ENCODE data around the gene CSH1.

CSH1 gene

DNA sequence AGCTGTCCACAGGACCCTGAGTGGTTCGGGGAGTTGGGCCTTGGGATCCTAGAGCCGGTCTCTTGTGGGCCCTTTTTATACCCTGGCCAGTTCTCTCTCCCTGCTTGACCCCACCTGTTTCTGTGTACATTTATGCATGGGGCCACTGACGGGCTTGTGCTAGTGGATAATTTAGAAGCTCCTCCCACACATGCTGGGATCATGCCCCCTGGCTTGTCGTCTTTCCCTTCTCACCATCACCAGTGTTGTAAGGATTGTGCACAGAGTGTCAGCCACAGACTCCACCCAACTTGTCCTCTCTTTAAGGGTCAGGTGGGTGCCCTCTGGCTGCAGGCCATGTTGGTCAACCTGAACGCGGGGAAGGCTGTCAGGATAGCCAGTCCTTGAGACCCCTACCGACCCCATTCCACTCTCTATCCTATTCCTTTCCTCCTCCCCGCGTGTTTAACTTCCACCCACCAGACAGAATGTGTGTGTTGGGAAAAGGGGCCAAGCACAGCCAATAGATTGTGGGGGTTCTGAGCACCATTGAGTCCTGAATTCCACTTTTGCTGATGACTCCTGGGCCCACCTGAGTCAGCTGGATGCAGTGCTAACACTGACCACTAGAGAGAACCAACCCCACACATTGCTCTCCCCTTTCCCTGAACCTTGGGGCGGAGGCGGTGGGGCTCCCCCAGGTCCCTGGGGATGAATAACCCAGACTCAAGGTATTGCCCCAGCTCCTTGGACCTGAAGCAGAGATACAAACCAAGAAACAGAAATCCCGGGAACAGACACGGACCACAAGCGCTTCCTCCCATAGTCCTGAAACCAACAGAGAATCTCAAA, at the start of gene CSH1:
Gene CSH1 (minus strand): TSS at position 51 of the 831 bp plus-strand sequence. CDS start 63 bp downstream, outside the sequence.
- DNase-seq, result peak; percentile 55

DNA sequence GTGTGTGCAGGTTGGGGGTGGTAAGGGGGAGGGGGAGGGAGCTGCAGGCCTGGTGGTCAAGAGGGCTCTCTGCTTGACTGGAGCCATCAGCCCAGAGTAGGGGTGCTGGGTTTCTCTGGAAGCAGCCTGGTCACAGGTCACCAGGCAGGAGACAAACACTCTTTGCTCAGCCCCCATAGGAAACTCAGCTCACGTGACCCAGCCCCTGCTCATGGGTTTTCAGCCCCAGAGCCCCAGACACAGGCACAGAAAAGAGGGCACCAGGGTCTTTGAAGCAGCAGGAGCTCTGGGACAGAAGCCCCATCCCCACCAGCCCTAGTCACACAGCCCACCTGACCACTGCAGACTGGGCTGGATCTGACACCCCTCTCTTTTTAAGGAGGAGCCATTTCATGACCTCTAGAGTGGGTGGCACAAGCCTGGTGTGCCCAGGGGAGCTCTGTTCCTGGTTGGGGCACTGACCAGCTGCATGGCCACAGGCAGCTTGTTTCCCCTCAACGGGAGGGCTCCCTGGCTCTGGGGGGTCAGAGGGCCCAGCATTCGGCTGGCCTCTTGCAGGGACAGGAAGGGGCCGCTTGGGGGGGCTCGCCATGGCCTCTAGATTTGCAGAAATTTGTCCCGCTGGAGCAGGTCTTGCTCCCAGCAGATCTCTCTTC, 49.5 kb upstream of the CSH1 start:
- no peak for DNase-seq

DNA sequence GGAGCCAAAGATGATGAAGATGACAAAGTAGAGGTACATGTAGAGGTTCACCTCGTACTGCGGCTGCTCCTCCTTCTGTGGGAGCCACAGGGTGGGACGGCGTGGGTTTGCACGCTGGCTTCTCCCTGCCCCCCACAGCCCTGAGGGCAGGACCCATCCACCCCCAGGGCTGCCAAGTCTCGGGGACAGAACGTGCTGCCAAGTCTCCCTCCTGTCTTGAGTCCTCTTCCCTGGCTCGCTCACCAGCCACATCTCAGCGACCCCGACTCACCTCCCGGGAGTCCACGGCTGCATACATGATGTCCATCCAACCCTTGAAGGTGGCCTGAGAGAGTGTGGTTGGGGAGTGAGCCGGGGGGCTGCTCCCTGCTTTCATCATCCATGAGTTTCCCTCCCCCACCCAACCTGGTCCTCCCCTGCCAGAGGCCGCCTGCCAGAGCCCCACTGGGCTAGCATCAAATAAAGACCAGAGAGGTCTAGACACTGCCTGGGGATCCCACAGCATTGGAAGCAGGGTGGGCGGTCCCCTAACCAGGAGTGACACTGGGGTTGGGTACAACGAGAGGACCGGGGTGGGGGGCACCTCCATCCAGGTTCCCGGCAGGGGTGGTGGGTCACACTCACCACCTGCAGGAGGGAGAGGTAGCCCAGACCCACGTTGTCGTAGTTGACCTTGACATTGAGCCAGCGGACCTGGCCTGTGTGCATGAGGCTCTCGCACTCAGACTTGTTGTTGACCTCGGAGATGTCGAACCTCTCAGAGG, 48.5 kb upstream of the CSH1 start:
- DNase-seq, result no peak

GRCh38 chr17:63943745-63944144, 47.4 kb upstream of the CSH1 start:
- DNase-seq, result no peak

DNA sequence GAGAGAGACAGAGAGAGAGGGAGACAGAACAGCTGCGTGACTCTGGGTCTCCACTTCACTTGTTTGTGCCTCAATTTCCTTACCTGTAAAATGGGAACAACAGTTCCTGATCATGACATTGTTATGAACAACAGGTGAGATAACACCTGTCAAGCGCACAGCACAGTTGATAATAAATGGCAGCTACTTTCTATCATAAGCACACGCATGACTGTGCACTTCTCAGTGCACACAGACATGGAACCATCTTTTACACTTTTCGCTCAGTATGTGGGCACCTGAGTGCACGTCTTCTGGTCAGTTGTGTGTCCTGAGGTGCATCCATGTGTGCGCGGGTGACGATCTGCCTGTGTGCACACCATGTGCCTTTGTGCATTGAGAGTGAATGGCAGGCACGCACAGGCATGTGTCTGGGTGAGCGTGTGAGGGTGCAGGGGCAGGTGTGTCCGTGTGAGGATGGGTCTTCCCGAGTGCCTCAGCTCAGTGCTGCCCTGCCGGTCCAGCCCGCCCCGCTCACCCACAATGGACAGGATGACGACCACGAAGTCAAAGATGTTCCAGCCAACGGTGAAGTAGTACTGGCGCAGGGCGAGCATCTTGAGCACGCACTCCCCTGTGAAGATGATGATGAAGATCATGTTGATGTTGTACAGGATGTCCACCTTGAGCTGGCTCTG, 46.1 kb upstream of the CSH1 start:
- no peak for DNase-seq

DNA sequence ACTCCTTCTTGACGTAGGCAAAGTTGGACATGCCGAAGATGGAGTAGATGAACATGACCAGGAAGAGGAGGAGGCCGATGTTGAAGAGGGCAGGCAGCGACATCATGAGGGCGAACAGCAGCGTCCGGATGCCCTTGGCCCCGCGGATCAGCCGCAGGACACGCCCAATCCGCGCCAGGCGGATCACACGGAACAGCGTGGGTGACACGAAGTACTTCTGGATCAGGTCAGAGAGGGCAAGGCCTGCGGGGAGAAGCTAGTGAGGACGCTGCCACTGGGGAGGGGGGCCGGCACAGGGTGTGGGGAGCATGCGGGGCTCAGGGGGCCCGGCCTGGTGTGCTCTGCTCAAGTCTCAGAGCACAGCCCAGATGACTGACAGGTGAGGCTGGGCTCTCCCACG, 45.4 kb upstream of the CSH1 start:
- DNase-seq, result no peak

GRCh38 chr17:63941162-63941561, 44.8 kb upstream of the CSH1 start:
- no peak for DNase-seq

GRCh38 chr17:63940584-63940983, 44.2 kb upstream of the CSH1 start:
- no peak for DNase-seq

GRCh38 chr17:63939884-63940283, 43.5 kb upstream of the CSH1 start:
- no peak for DNase-seq

DNA sequence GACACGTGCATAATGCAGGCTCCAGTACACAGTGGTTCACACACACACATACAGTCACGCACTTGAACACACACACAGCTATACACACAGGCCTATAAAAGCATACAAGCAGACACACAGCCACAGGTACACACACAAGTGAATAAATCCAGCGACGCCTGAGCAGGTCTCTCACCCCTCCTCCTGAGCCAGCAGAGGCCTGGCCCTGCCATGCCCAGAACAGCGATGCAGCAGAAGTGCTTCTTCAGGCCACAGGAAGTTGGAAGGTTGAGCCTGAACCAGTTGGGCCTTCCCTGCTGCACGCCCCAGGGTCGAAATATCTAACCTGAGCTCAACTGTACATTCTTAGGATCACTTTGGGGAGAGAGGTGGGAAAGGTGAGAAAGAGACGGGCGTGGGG, 43.0 kb upstream of the CSH1 start:
- DNase-seq, result no peak

GRCh38 chr17:63937920-63938319, 41.5 kb upstream of the CSH1 start:
- no peak for DNase-seq

GRCh38 chr17:63937319-63937718, 40.9 kb upstream of the CSH1 start:
- DNase-seq, result no peak

DNA sequence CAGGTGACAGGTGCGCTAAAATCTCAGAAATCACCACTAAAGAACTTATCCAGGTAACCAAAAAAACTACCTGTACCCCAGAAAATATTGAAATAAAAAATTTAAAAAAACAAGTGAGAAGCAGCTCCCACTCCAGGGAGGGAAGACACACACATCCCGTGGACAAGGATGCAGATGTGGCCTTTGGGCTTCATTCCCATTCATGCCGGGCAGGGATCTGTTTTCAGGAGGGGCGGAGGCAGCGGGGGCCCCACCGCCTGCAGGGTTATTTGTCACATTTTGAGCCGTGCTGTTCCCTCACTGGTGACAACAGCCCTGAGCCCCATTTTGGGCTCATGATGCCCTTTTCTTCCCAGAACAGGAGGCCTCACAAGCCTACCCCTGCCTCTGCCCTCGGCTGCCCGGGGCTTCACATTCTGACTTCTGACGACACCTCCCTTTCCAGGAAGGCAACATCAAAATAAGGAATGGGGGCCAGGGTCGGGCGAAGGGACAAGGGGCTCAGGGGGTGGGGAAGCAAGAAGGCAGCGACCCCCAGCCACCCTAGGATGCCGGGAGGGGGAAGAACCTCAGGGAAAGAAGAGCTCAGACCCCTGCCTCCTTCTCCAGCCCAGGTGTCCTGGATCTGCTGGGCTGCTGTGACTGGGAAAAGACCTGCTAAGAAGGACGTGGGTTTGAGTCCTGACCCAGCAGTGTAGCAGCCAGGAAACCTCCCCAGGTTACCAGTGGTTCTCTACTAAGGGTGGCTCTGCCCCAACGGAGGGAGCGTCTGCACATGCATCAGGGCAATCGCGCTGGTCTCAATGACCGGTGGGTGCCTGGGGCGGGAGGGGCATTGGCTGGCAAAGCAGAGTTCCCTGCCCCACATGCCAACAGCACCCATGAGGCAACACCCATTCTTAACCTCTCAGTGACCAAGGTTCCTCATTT, 38.1 kb upstream of the CSH1 start:
- no peak for DNase-seq

DNA sequence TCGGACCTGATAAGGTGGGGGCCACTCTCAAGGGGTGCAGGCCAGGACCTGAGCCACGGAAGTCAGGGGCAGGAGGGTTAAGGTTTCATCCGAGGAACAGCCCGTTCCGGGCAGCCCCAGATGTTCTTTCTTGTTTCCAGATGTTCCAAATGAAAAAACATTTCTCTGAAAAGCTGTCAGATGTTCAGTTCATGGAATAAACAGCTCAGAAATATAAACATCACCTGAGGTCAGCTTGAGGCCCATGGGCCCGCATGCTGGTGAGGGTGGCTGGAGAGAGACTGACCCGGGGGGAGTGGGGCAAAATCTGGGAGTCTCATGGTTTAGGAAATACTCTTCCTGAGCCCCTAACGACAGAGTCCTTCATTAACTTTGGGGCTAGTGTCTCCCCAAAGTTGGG, 37.2 kb upstream of the CSH1 start:
- DNase-seq, result no peak

DNA sequence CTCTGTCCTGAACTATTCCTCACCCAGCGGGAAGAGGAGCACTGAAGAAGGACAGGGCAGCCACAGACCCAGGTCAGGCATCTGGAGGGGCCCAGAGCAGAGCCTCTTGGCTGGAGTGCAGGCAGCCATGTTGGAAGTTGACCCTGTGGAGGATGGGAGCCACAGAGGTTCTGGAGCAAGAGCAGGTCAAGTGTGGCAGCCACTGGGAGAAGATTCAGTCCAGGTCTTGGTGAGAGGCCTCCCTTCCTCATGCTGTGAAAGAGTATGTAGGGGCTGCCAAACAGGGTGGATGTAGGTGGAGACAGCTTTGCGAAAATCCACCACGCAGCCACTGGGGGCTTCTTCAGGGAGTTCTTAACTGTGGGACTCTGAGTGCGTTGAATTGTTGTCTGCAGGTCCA, 36.3 kb upstream of the CSH1 start:
- DNase-seq, result no peak

- DNase-seq, result peak; percentile 76
Measured at GRCh38 chr17:63931981-63932561, 35.7 kb upstream of the CSH1 start, which contains the start of gene CD79B. TSS of gene CD79B (minus strand) at chr17:63932331. CDS start at chr17:63932261, 70 bp downstream.

GRCh38 chr17:63930951-63931575, 34.7 kb upstream of the CSH1 start:
- DNase-seq, result peak; percentile 87

- no peak for DNase-seq
Measured at GRCh38 chr17:63929860-63930766, 33.7 kb upstream of the CSH1 start.

DNA sequence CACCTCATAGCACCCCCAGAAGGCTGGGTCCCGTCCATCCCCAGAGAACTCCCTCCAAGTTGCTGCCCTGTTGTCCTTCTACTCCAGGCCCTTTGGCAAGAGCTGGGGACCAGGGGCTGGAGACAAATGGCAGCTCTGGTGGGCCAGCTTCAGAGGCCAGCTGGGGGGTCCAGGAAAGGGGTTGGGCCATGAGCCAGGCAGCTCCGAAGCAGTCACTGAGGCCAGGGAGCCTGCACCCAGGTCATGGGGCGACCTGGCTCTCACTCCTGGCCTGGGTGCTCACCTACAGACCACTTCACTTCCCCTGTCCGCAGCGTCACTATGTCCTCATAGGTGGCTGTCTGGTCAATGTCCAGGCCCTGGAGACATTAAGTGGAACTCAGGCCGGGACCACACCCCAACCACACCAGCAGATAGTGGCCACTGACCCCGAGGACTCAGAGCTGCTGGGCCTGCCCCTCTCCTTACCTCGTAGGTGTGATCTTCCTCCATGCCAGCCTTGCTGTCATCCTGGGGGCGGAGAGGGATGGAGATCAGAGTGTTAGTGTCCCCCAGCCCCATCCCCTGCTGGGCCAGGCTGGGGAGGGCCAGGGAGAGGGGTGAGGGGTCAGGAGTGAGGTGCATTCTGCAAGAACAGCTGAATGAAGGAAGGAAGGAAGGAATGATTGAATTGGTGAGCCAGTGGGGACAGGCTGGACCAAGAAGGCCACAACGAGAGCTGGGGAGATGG, 32.8 kb upstream of the CSH1 start:
- no peak for DNase-seq
